ENCODE data around the gene OLFML2B.

GRCh38 chr1:161970633-161971032 lies 53.0 kb downstream of the OLFML2B start:
- TF ChIP-seq CTCF (IDR thresholded peaks at IDR 0.05) (no peak), HDAC2 (IDR thresholded peaks at IDR 0.05) (no peak), RAD21 (conservative IDR thresholded peaks at IDR 0.05 in 1 of 2, IDR thresholded peaks at IDR 0.05 in 1 of 2) (no peak), CHD4 (IDR thresholded peaks at IDR 0.05; ENCODE audit: borderline replicate concordance) (no peak), CHD2 (IDR thresholded peaks at IDR 0.05; ENCODE audit: low read length, partially characterized antibody) (no peak), MAZ (IDR thresholded peaks at IDR 0.05; ENCODE audit: borderline replicate concordance, low read depth, low read length) (no peak), ELK1 (IDR thresholded peaks at IDR 0.05; ENCODE audit: low read depth, low read length) (no peak), KDM1A (IDR thresholded peaks at IDR 0.05; ENCODE audit: low read depth) (no peak), POLR2A (IDR thresholded peaks at IDR 0.05; ENCODE audit: low read length) (no peak), HOXB5 (CRISPR knock-in tag; IDR thresholded peaks at IDR 0.05) (no peak), REST (IDR thresholded peaks at IDR 0.05) (no peak), ESRRA (IDR thresholded peaks at IDR 0.05; ENCODE audit: borderline replicate concordance, low read length) (no peak), CEBPB (IDR thresholded peaks at IDR 0.05) (no peak)
